Measurements from ENCODE around the gene SMIM20.

Gene SMIM20

DNA sequence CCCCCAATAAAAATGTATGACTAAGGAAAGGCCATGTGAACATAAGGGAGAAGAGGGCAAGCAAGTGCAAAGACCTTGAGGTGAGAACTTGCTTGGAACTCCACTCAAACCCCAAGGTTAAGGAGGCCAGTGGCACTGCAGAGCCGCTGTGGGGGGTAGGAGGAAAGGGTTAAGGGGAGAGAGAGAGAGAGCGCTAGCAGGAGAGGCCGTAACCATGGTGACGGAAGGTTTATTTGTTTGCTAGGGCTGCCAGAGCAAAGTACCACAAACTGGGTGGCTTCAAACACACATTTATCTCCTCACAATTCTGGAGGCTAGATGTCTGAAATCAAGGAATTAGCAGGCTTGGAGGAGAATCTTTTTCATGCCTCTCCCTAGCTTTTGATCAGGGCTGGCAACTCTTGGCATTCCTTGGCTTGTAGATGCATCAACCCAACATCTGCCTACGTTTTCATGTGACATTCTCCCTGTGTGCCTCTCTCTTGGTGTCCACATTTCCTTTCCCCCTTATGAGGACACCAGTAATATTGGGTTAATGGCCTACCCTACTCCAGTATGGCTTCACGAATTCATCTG is 35.2 kb downstream of the SMIM20 start:
- no peak for DNase-seq
- intact Hi-C loops (cut with DNase I): no loop called here

DNA sequence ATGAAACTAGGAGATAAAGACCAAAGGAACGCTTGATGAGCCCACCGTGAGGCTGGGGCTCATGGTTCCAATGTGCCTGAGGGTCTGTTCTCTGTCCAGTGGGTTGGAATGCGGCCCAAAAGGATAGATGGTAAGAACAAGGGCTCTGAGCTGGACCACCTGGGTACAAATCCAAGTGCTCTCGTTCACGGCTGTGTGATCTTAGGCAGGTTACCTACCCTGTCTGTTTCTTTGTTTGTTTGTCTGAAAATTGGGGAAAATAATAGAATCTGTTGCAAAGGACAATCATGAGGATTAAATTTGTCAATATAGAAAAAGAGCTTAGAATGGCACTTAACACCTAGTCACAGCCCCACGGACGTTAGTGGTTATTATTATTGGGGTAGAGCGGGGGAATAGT is 36.0 kb downstream of the SMIM20 start:
- intact Hi-C loops (cut with DNase I): no loop called here
- no peak for DNase-seq

DNA sequence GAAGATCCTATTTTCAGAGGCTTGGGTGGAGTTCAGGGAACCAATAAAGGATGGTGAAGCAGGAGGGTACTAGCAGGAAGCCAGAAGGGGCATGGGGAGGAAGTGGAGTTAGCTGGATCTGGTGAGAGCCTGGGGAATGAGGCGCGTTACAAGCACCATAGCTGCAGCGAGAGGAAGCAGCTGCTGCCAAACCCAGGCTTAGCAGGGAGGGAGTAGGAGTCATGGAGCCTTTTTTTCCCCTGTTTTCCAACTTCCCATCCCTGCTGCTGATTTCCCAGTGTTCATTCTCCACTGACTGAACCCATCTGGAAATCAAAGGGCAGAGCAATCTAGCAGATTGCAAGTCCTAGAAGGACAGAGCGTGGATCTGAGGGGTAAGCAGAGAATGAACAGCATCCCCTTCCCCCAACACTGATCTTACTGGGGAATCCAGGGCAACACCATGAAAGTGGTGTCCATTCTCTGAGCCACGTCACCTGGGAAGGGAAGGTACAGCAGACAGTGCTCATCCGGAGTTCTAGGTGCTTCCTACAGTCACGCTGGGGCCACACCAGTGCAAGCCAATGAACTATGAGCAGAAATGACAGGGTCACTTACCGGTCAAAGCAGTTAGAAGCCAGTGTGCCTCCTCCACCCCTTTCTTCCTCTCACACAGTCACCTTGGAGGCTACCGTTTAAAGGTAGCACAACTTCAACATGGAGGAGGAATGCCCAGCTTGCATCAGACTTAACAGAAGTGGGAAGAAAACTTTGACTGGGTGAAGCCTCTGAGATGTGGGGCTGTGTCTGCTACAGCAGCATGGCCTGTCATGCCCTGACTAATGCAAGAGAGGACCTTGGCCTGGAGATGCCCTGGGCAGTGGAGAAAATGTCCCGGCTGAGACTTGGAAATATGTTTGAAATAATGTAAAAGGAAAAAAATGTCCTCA is 36.7 kb downstream of the SMIM20 start:
- no peak for DNase-seq
- intact Hi-C loops (cut with DNase I): no loop called here

DNA sequence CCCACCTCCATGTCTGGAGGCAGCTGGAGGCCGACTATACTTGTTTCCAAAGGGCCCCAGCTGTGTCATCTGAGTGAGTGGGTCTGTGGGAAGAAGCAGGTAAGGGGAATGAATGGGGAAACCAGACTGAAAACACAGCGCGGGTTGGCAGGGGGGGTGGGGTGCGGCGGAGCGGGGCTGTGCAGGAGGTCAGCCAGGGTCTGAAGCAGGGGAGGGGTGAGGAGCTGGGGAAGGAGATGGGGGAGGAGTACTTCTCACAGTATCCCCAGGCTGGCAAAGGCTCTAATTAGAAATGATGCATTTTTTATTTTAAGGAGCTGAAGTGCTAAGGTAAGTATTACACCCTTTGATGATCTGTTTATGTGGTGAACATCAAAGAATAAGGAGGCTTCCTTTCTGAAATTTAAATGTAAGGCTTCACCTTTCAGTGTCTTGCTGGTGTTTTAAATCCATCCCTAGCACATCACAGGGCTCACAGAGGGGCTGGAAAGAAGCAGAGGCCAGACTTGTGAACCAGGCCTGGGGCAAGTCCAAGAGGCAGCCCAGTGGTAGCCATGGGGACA is 37.5 kb downstream of the SMIM20 start:
- intact Hi-C loops (cut with DNase I): no loop called here
- DNase-seq: no peak

DNA sequence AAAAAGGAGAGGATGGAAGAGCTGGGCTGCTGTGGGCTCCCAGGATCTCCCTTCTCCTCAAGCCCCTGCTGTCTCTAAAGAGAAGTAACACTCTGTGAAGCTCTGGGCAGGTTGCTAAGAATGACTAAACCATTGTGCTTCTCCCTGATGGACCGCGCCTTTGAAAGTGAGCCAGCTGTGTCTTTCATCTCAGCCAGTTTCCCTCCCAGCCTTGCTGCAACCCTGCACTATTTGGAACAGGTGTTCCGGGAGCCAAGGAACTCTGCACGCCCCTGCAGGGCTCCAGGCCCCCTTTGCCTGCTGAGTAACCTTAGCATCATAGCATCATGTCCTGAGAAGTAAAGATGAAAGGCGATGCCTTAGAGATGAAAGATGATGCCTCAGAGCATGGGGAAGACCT is 39.7 kb downstream of the SMIM20 start:
- DNase-seq: no peak
- intact Hi-C loops (cut with DNase I): no loop called here

DNA sequence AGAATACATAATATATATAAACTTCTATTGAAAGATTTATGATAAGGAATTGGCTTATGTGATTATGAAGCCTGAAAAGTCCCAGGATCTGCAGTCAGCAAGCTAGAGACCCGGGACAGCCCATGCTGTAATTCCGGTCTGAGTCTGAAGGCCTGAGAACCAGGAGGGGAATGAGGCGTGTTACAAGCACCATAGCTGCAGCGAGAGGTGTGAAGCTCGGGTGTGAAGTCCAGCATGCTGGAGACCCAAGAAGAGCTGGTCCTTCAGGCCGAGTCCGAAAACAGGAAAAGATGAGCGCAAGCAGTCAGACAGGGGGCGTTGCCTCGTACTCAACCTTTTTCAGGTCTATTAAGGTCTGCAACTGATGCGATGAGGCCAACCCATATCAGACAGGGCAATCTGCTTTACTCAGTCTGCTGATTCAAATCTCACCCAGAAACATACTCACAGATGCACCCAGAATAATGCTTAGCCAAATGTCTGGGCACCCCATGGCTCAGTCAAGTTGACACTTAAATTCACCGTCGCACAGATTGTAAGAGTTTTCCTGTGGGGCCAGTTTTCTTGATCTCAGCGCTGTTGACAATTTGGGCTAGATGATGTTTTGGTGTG is 40.4 kb downstream of the SMIM20 start:
- no peak for DNase-seq
- intact Hi-C loops (cut with DNase I): no loop called here

DNA sequence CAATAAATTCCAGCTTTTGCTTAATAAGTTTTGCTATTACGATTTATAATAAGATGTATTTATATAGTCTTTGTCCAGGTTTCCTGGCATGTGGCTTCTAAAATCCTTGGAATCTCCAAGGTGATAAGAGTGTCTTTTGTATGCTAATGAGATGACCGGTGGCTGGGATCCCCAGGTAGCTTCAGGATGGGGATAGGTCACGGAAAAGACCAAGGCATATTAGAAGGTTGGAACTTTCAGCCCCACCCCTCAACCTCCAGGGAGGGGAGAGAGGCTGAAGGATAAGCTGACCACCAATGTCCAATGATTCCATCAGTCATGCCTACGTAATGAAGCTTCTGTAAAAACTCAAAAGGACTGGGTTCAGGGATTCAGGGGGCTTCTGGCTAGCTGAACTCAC is 41.7 kb downstream of the SMIM20 start:
- DNase-seq: no peak
- intact Hi-C loops (cut with DNase I): no loop called here

DNA sequence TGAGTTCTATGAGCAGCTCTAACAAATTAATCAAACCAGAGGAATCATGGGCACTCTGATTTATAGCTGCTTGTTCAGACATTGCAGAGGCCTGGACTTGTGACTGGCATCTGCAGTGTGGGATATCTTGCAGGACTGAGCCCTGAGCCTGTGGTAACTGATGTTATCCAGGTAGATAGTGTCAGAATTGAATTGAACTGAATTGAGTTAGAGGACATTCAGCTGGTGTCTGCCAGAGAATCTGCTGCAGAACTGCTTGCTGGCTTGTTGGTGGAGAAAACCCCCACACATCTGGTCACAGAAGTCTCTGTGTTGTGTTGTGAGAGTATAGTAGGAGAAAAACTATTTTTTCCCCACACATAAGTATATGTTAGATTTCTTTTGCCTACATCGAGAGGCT is 42.2 kb downstream of the SMIM20 start:
- intact Hi-C loops (cut with DNase I): no loop called here
- no peak for DNase-seq

DNA sequence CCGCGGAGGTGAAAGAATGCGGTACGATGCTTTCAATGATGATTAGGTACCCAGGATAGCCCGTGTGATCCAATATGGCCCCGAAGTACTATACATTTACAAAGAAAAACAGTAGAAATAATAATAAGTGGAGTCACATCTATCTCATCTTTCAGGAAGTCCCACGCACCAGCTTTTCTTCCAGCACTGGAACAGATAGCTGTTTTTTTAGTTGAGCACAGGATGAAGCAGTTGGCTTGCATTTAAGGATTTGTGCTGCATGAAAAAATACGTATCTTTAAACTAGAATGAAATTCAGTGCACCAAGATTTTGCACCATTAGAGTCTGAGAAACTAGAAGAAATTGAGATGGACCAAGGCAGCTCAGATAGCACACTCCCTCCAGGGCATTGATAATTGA is 44.1 kb downstream of the SMIM20 start:
- intact Hi-C loops (cut with DNase I): no loop called here
- no peak for DNase-seq

DNA sequence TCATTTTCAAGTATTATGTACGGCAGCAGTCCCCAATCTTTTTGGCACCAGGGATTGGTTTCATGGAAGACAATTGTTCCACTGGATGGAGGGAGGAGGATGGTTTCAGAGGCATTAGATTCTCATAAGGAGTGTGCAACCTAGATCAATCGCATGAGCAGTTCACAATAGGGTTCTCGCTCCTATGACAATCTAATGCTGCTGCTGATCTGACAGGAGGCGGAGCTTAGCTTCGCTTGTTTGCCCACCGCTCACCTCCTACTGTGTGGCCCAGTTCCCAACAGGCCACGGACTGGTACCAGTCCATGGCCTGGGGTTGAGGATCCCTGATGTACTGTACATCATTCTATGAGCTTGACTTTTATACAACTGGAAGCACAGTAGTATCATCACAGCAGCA is 48.4 kb downstream of the SMIM20 start:
- intact Hi-C loops (cut with DNase I): no loop called here
- no peak for DNase-seq

DNA sequence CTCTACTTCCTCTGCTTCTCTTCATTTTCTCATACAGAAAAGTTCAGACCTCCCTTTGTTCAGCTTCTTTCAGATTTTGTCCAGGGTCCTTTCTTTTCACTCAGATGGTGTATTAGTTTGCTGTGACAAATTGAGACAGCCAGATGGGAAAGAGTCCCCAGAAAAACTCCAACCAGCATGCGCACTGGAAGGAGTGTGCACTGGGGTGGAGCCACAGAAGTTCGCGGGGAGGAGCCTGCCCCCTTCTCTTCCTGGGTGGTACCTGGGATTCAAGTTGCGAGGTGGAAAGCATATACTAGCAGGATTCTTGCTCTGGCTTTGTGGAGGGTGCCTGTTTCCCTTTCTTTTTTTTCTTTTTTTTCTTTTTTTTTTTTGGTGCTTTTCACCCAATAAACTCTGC is 51.6 kb downstream of the SMIM20 start:
- intact Hi-C loops (cut with DNase I): no loop called here
- DNase-seq: no peak

DNA sequence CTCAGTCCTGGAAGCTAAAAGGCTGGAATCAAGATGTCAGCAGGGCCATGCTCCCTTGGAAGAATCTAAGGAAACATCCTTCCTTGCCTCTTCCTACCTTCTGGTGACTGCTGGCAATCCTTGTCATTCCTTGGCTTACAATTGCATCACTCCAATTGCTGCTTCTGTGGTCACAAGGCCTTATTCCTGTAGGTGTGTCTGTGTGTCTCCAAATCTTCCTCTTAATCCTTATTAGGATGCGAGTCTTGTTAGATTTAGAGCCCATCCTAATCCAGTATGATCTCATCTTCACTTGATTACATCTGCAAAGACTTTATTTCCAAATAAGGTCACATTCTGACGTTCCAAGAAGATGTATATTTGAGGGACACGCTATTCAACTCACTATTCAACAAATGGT is 52.2 kb downstream of the SMIM20 start:
- intact Hi-C loops (cut with DNase I): no loop called here
- no peak for DNase-seq

DNA sequence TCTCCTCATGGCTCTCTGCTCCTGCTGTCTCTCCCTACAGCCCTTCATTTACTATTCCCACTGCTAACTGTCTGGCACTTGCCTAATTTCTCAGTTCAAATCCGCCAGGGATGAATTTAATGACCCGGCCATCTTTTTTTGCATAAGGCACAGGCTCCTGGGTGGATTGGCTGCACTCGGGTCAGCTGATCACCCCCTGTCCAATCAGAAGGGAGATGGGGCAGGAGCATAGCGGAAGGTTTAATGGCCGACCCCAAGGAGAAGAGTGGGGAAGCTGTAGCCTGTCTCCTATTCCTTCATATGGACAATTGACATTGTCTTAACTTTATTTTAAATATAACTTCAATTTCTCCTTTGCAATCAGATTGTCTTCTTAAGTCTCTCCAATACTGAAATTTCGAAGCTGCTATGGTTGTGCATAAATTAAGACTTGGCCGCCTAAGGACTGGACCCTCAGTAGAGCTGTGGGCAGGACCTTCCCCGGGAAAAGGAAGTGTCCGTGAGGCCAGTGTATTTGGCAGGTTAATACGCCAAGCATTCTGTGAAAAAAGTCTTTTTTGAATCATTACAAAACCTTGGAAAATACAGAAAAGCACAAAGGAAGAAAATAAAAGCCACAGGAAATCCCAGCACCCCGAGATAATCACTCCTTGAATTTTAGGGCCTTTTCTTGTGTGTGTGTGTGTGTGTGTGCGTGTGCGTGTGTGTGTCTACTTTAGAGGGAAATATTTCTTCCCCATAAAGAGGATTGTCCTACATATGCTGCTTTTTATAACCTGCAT is 55.5 kb downstream of the SMIM20 start:
- no peak for DNase-seq
- intact Hi-C loops (cut with DNase I): no loop called here

DNA sequence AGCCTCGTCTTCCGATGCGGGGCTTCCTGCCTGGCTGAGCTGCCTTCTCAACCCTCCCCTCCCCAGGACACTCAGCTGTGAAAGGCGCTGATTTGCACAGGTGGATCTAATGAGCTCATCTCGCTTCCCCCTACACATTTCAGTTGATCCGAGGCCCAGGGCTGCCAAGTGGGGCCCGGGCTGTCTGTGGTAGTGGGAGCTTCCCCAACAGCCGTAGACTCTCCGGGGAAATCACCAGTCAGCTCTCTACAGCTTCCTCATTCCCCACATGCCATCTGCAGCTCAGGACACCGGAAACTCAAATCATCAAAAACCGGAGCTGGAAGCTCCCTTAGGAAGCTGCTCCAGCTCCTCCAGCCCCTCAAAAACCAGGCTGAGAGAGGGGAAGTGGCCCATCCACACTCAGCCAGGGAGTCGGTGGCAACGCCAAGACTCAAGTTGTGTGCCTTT is 56.2 kb downstream of the SMIM20 start:
- intact Hi-C loops (cut with DNase I): no loop called here
- peak in 16 of 42 donors; percentile 7 to 49 (median 32) for DNase-seq

DNA sequence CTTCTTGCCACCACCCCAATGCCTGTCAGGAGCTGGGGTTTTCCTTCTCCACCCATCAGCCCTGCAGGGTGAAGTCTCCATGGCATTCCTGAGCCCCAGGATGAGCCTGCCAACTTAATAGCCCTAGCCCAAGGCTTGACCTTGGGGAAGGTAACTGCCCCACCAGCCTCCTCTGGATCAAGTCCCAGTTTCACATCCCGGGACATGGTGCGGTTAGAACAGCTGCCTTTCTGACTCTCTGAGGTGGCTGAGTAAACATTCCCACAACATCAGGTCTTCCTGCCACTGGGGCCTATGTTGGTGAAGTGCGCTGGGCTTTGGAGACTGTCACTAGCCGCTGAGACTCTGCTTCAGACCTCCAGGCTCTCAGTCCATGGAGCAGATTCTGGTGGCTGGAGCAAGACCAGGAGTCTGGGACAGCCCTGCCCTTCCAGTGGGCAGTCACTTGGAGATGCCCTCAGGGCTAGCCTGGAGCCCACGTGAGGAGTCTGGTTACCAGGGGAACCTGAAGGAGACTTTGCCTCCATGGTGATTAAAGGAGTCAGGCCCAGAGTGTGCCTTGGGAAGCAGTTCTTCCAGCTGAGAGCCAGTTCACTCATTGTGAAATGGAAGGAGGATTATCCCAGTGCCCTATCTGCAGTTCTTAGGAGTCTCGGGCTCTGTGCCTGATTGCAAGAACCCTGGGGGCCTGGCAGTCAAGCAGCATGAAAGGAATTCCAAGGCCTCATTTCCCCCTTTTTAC is 56.8 kb downstream of the SMIM20 start:
- intact Hi-C loops (cut with DNase I): no loop called here
- peak in 8 of 42 donors; percentile 18 to 38 (median 28) for DNase-seq

DNA sequence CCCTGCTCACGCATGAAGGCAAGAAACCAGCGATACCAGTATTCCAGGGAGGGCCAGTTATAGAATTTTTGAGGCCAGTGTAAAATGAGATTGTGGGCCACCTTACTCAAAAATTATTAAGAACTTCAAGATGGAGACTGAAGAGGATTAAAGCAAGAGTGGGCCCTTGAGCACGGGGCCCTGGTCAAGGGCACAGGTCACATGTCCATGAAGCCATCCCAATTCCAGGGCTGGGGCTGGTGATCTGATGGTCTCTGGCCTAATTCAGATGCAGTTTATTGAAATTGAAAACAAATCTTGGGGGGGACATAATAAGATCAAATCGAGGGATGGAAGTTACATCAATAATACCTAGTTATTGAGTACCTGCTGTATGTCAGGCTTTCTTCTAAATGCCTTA is 58.3 kb downstream of the SMIM20 start:
- no peak for DNase-seq
- intact Hi-C loops (cut with DNase I): no loop called here

DNA sequence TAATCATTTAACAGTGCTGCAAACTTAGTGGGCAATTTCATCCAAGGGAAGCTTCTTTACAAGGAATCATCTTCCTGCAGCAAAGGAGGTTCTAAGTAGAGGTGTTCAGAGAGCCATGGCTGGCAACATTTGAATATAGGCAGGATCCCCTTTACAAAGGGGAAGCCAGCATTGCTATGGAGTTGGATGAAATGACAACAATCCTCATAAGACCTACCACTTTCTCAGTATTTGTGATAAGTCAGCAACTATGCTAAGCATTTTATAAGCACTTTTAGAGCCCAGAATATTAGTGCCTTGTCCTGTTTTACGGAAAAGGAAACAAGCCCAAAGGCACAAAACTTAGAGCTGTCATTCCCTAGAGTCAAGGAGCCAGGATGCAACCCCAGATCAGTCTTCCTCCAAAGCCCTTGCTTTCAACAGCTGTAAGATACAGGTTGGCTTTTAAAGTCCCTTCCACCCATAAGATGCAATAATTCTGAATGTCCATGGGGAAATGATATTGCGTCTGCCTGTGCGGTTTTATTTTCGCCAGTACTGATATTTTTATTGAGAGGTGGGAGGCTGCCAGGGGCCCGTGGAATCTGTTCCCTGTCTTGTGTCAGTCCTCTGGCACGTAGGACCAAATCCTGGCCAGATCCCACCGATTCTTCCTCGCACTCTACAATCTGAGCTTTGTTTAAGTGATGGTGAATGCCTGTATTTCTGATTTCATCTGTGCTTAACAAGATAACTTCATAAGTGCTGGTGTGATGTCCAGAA is 59.1 kb downstream of the SMIM20 start:
- no peak for DNase-seq
- intact Hi-C loops (cut with DNase I): no loop called here

DNA sequence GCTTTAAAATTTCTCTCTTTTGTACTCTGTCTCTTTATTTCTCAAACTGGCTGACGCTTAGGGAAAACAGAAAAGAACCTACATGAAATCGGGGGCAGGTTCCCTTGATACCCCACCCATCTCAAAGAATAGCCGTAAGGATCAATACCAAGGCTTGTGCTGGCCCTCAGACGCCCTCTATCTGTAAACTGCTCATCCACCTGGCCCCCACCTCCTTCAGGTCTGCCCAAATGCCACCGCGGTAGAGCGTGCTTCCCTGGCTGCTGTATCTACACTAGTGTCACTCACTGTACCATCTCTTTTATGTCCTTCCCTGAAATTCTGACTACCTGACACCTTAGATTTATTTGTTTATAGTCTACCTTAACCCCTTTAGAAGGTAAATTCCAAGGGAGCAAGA is 62.8 kb downstream of the SMIM20 start:
- no peak for DNase-seq
- intact Hi-C loops (cut with DNase I): no loop called here
